Adrenal gland (tissue), 5 donors: ENCODE results near the gene PHACTR2.

Experiments used
- POLR2A ChIP-seq, 2 donors: fragments of 450-650 bp; IDR thresholded peaks; one replicate each; pipeline ENCODE4 v1.6.1; 2017; ENCODE audit warnings: antibody characterized with exemption in 2 of 2, mild to moderate bottlenecking in 2 of 2, moderate library complexity in 1 of 2
- TF ChIP-seq, protein P1 (sequence below), 6 experiments: fragments of 450-650 bp in 4 of 6; fragments of 200-600 bp in 2 of 6; sonication (generic) in 1 of 6; IDR thresholded peaks; 1 replicate in 5 of 6; 2 replicates in 1 of 6; pipeline versions ENCODE4 v1.5.1 to v1.8.0; 2016 to 2021; ENCODE audit warnings: antibody characterized with exemption in 6 of 6, mild to moderate bottlenecking in 2 of 6, moderate library complexity in 1 of 6
- donor health status: DM: no; HTN: no; CAD: no.

DNA sequence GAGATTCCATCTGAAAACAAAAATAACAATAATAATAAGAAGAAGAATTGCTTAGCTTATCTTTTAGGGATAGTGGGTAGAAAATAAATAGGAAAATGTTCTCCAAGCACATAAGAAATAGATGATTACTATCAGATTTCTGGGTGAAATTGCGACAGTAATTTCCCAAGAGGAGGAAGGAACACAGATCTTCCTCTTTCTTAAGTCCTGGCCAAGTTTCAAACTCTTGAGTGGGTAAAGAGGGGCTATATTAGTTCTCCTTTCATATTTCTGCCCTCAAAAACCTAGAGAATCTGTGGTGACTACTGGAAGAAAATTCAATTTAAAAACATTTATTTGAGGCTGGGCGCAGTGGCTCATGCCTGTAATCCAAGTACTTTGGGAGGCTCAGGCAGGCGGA is 63.7 kb downstream of the PHACTR2 start:
- TF ChIP-seq, protein P1, sequence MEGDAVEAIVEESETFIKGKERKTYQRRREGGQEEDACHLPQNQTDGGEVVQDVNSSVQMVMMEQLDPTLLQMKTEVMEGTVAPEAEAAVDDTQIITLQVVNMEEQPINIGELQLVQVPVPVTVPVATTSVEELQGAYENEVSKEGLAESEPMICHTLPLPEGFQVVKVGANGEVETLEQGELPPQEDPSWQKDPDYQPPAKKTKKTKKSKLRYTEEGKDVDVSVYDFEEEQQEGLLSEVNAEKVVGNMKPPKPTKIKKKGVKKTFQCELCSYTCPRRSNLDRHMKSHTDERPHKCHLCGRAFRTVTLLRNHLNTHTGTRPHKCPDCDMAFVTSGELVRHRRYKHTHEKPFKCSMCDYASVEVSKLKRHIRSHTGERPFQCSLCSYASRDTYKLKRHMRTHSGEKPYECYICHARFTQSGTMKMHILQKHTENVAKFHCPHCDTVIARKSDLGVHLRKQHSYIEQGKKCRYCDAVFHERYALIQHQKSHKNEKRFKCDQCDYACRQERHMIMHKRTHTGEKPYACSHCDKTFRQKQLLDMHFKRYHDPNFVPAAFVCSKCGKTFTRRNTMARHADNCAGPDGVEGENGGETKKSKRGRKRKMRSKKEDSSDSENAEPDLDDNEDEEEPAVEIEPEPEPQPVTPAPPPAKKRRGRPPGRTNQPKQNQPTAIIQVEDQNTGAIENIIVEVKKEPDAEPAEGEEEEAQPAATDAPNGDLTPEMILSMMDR (IDR thresholded peaks at IDR 0.05): no peak
- no peak for TF ChIP-seq POLR2A (IDR thresholded peaks at IDR 0.05)
